Activated CD8-positive, alpha-beta T cell treated with anti-CD3 and anti-CD28 coated beads for 36 hours (primary cell): ENCODE measurements around the gene PARD6G. TPM values are rescaled to one million over a fixed set of nuclear protein-coding genes. Genes with fewer than 3 reads are reported as not detected.

Source experiments
- ATAC-seq: fragments of 200-7000 bp; cut with Tn5 transposase; one replicate; pipeline ENCODE4 v1.10.0; 2021; ENCODE audit warnings: mild to moderate bottlenecking, moderate library complexity
- CTCF ChIA-PET: fragments of 350-600 bp; sonication (Branson Sonifier 250); formaldehyde crosslinking; loops from one replicate; lab custom pipeline; 2021; ENCODE audit warnings: antibody characterized with exemption; lab: Charles Lee
- POLR2A ChIA-PET: fragments of 350-600 bp; sonication (Branson Sonifier 250); formaldehyde crosslinking; loops from one replicate; lab custom pipeline; 2021; ENCODE audit warnings: antibody characterized with exemption; lab: Charles Lee
- DNase-seq: peaks from one replicate; pipeline ENCODE4 v3.0.0-alpha.2; 2020
- H3K27ac Mint-ChIP-seq: one replicate; pipeline ENCODE4 v1.8.0; 2021; ENCODE audit warnings: mild to moderate bottlenecking, mixed read lengths
- H3K27me3 Mint-ChIP-seq: one replicate; pipeline ENCODE4 v1.8.0; 2021; ENCODE audit warnings: mixed read lengths
- H3K36me3 Mint-ChIP-seq: one replicate; pipeline ENCODE4 v1.8.0; 2021; ENCODE audit warnings: low read depth, mixed read lengths
- H3K4me1 Mint-ChIP-seq: one replicate; pipeline ENCODE4 v1.8.0; 2021; ENCODE audit warnings: low read depth, mixed read lengths
- H3K4me3 Mint-ChIP-seq: one replicate; pipeline ENCODE4 v1.8.0; 2021; ENCODE audit warnings: mild to moderate bottlenecking, moderate library complexity, mixed read lengths
- H3K9me3 Mint-ChIP-seq: one replicate; pipeline ENCODE4 v1.8.0; 2021; ENCODE audit warnings: mixed read lengths
- intact Hi-C: fragments of 100-400 bp; cut with micrococcal nuclease; formaldehyde crosslinking; loops from one replicate; pipeline ENCODE4 v1.10.0; 2022
- total RNA-seq, 2 experiments: library from RNA; stranded (reverse); gene quantifications; one replicate each; pipeline ENCODE4 v1.2.3, GENCODE V29; 2021
- TF ChIP-seq, protein P1 (sequence below): fragments of 200-600 bp; IDR thresholded peaks from one replicate; pipeline ENCODE4 v1.8.0; 2022; ENCODE audit warnings: antibody characterized with exemption, mild to moderate bottlenecking

Gene PARD6G
- total RNA-seq, 2 experiments from 2014 or later: 0.16 to 0.23 TPM

DNA sequence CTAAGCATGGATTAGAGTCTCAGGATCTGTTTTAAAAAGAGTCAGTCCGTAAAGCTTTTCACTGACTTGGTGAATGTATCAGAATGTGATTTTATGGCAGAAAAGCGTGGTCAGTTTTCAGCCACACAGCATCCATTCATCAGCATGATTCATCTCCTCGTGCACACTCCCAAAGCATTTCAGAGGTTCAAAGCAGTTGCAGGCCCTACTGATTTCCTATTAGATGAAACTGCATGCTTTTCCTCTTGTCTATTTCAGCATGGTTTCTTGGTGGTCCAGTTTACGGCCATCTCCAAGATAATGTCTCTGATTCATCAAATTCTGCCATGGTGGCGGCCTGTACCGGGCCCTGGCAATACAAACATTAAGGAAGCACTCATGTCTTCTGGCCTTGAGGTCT lies 4.8 kb upstream of the PARD6G start:
- ATAC-seq (no peak), DNase-seq (no peak)
- no peaks in the 10 kb centered on the region for H3K36me3 Mint-ChIP-seq
- ChIA-PET CTCF (interaction anchor here (2.0 kb wide), 1 partner anchor 95 kb away, joined by 6 read pairs; no protein-coding TSS in a partner anchor), POLR2A (no interaction called here)
- H3K27ac Mint-ChIP-seq: no peak overlapping the region
- H3K9me3 Mint-ChIP-seq: no peaks in the 10 kb centered on the region
- intact Hi-C loops: no loop called here
- H3K4me3 Mint-ChIP-seq: no peak overlapping the region
- TF ChIP-seq, protein P1, sequence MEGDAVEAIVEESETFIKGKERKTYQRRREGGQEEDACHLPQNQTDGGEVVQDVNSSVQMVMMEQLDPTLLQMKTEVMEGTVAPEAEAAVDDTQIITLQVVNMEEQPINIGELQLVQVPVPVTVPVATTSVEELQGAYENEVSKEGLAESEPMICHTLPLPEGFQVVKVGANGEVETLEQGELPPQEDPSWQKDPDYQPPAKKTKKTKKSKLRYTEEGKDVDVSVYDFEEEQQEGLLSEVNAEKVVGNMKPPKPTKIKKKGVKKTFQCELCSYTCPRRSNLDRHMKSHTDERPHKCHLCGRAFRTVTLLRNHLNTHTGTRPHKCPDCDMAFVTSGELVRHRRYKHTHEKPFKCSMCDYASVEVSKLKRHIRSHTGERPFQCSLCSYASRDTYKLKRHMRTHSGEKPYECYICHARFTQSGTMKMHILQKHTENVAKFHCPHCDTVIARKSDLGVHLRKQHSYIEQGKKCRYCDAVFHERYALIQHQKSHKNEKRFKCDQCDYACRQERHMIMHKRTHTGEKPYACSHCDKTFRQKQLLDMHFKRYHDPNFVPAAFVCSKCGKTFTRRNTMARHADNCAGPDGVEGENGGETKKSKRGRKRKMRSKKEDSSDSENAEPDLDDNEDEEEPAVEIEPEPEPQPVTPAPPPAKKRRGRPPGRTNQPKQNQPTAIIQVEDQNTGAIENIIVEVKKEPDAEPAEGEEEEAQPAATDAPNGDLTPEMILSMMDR: no peak
- peaks cover 9% of the 10 kb centered on the region for H3K27me3 Mint-ChIP-seq
- no peaks in the 10 kb centered on the region for H3K4me1 Mint-ChIP-seq

- DNase-seq (no peak), ATAC-seq (no peak)
- no peak overlapping the region for H3K27ac Mint-ChIP-seq
- H3K9me3 Mint-ChIP-seq: no peaks in the 10 kb centered on the region
- no peaks in the 10 kb centered on the region for H3K36me3 Mint-ChIP-seq
- CTCF ChIA-PET: interaction anchor here (0.8 to 2.0 kb wide), 2 partner anchors 92 to 94 kb away, joined by 3 to 6 read pairs; no protein-coding TSS in a partner anchor
- no peak overlapping the region for H3K4me3 Mint-ChIP-seq
- POLR2A ChIA-PET: no interaction called here
- intact Hi-C loops: no loop called here
- TF ChIP-seq, protein P1: no peak
- H3K27me3 Mint-ChIP-seq: peaks cover 4% of the 10 kb centered on the region
- no peaks in the 10 kb centered on the region for H3K4me1 Mint-ChIP-seq
Measured at GRCh38 chr18:80251700-80252099, 4.4 kb upstream of the PARD6G start.

- ChIA-PET POLR2A (no interaction called here), CTCF (interaction anchor here (0.8 to 1.9 kb wide), 2 partner anchors 91 to 92 kb away, joined by 3 to 13 read pairs; no protein-coding TSS in a partner anchor)
- H3K36me3 Mint-ChIP-seq: no peaks in the 10 kb centered on the region
- H3K9me3 Mint-ChIP-seq: no peaks in the 10 kb centered on the region
- H3K4me1 Mint-ChIP-seq: peaks cover 3% of the 10 kb centered on the region
- peaks cover 8% of the 10 kb centered on the region for H3K27me3 Mint-ChIP-seq
- DNase-seq (no peak), ATAC-seq (no peak)
- no peak overlapping the region for H3K4me3 Mint-ChIP-seq
- intact Hi-C loops: no loop called here
- no peak overlapping the region for H3K27ac Mint-ChIP-seq
- TF ChIP-seq, protein P1: no peak
Measured at GRCh38 chr18:80250740-80251364, 3.5 kb upstream of the PARD6G start.

- Mint-ChIP-seq H3K27me3 (peaks cover 21% of the 10 kb centered on the region), H3K36me3 (no peaks in the 10 kb centered on the region), H3K9me3 (no peaks in the 10 kb centered on the region), H3K4me1 (peaks cover 4% of the 10 kb centered on the region), H3K27ac (no peak overlapping the region), H3K4me3 (no peak overlapping the region)
- ChIA-PET POLR2A (no interaction called here), CTCF (interaction anchor here (1.5 to 1.9 kb wide), 2 partner anchors 79 to 91 kb away, joined by 4 to 13 read pairs; no protein-coding TSS in a partner anchor)
- ATAC-seq (no peak), DNase-seq (no peak)
- intact Hi-C loops: no loop called here
- TF ChIP-seq, protein P1: no peak
Measured at GRCh38 chr18:80249217-80250093, 2.1 kb upstream of the PARD6G start.
